ENCODE measurements around the gene ANKRD13B.
"Not testable (repeated sequence)": the region's sequence is repeated elsewhere in the genome, so short reads cannot be mapped to it uniquely, and the experiment has no call there.

The ANKRD13B gene

GRCh38 chr17:29592850-29593551 lies at the start of gene ANKRD13B:
TSS of gene ANKRD13B (plus strand) at chr17:29593132. CDS start at chr17:29593622, 490 bp downstream.
- no peak for DNase-seq

DNA sequence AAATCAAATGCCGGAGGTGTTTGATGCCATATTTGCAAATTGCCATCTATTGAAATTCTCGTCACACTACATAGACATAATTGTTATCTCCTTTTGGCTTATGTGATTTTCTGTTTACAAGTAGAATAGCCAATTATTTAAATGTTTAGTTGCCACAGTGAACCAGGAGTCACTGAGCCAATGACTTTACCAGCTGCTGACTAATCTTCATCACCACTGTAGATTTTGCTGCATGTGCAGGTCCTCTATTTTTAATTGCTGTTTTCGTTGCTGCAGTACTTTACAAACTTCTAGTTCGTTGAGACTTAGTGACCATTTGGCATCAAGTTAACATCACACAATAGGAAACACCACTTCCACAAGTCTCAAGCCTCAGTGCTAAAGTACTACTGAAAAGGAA lies 48.9 kb upstream of the ANKRD13B start:
- DNase-seq = no peak

DNA sequence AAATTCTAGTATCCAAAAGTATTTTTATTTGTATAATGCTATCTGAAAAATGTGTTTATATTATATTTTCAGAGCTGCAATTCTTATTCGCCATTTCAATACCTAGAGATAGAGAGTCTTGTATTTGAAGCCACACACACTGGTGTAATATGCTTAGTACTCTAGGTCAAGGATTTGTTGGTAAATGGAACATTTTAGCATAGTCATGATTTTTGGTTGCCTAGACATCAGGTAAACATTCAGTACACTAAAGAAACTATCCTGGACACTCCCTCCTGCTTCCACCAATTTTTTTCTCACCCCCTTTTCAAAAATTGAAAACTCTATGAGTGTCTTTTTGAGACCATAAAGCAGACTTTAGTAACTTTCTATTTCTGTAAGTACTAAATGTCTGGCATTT lies 46.8 kb upstream of the ANKRD13B start:
- no peak for DNase-seq

DNA sequence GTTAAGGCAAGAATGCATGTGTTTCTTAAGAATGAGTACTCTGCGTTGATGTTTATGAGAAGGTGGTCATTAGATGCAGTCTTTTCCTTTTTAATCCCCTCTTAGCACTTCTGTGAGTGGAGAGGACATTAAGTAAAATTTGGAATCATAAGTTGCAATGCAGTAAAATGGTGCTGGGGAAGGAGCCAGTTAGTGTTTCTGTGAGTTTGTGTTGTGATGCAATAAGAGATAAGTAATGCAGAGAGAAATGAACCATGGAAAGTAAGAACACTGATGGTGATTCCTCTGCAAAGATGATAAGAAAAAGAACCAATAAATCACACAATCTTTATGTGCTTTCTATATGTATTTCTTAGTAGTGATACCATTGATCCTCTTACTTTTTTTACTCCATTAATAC lies 46.1 kb upstream of the ANKRD13B start:
- DNase-seq = no peak

- no peak for DNase-seq
Observed at GRCh38 chr17:29549177-29549923, 43.6 kb upstream of the ANKRD13B start.

GRCh38 chr17:29555840-29556239 lies 37.1 kb upstream of the ANKRD13B start:
- DNase-seq = no peak

- DNase-seq = no peak
Observed at GRCh38 chr17:29557085-29557738, 35.7 kb upstream of the ANKRD13B start.

- no peak for DNase-seq
Observed at GRCh38 chr17:29557739-29558116, 35.2 kb upstream of the ANKRD13B start.

GRCh38 chr17:29558139-29558538 lies 34.8 kb upstream of the ANKRD13B start:
- not testable (repeated sequence) for DNase-seq

GRCh38 chr17:29559640-29560039 lies 33.3 kb upstream of the ANKRD13B start:
- DNase-seq = no peak

DNA sequence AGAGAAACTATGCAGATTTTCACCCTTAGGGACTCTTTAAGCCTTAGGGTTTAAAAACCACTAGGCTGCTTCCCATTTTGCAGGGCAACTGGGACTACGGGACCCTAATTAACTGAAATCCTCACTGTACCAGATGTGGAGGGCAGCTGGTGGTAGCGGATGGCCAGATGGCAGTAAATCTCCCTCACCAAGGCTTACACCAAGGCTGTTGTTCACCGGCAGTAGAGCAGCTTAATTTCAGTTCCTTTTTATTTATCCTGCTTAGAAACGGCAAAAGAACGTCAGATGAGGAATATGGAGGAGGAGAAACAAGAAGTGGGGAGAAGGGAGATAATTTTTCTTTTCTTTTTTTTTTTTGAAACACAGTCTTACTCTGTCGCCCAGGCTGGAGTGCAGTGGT lies 32.6 kb upstream of the ANKRD13B start:
- no peak for DNase-seq

GRCh38 chr17:29561554-29562517 lies 31.1 kb upstream of the ANKRD13B start:
- no peak for DNase-seq

GRCh38 chr17:29562615-29563014 lies 30.3 kb upstream of the ANKRD13B start:
- DNase-seq = no peak

DNA sequence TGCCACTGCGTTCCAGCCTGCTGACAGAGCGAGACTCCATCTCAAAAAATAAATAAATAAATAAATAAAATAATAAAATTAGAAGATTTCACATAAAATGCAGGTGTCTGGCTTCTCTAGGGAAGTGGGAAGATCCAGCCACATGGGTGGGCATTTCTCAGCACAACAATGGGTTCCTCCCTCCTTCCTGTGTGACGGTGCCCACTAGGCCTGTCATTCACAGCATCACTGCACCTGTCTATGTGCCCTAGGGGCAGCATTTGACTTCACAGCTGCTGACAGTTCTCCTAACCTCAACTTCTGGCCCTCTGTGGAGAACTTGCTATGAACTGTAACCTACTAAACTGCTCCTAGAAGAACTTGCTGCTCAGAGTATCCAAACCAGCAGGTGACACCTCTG lies 29.1 kb upstream of the ANKRD13B start:
- DNase-seq = no peak

- no peak for DNase-seq
Observed at GRCh38 chr17:29565643-29566472, 27.1 kb upstream of the ANKRD13B start.

GRCh38 chr17:29566473-29567303 lies 26.2 kb upstream of the ANKRD13B start, which contains the start of gene ABHD15:
TSS of gene ABHD15 (minus strand) at chr17:29567037. CDS start at chr17:29566966, 71 bp downstream.
- DNase-seq = peak; percentile 36

DNA sequence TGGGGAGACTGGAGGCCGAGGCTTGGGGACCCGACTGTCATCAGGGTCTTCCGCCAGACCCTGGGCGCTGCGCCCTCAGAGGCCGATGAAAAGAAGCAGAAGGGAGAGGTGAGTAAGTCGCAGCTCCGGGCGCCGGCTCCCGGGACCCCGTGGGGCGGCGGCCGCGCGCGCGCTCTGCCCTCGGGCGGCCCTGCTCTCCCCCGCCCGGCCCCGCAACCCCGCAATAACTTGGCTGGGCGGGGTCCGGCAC lies 25.7 kb upstream of the ANKRD13B start:
- DNase-seq = no peak

DNA sequence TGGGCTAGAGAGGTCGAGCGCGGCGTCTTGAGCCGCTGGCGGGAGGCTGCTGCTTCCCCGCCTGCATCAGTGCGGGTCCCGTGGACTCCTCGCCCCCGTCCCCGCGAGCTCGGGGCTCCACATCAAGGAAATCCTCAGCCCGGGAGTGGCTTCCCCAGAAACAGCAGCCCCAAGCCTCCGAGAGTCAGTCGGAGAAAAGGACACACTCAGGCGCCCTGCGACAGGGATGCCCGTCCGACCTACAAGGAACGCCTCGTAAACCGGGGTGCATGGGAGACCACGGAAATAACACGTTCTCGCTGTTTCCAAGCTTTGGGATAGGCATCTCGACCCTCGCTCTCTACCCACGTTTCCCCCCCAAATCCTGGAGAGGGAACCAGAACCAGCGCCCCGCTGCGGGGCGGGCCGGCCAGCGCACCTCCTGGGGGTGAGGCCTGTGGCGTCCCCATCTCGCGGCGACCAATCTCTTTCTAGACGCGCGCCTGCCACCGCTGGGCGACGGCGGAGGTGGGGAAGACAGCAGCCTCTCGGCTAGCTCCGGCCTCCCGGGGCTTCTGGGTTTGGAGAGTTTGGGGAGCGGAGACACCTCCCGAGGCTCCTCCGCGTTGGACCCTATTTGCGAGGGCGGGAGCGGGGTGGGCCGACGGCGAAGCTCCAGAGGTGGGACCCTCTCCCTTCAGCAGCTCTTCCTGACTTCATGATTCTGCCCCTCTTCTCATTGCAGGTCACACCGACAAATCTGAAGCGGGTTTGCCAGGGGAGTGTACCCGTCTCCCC lies 25.2 kb upstream of the ANKRD13B start:
- peak; percentile 60 for DNase-seq

GRCh38 chr17:29568331-29569244 lies 24.3 kb upstream of the ANKRD13B start, which contains the start of gene TP53I13:
TSS of gene TP53I13 (plus strand) at chr17:29568701. CDS start at chr17:29568759, 58 bp downstream.
- peak; percentile 86 for DNase-seq

Measured in activated CD4-positive, alpha-beta T cell treated with anti-CD3 and anti-CD28 coated beads for 1 hour (primary cell).